HG02973 (cell line): Measurements from ENCODE around the gene PODXL.

Source experiments
- ATAC-seq: cut with Tn5 transposase; IDR thresholded peaks from one replicate; pipeline ENCODE4 v1.9.1; 2021; ENCODE audit warnings: moderate library complexity; ENCODE audit not compliant: unreplicated experiment

Gene PODXL

GRCh38 chr7:131568510-131568909 is 12.1 kb upstream of the PODXL start:
- no peak for ATAC-seq

DNA sequence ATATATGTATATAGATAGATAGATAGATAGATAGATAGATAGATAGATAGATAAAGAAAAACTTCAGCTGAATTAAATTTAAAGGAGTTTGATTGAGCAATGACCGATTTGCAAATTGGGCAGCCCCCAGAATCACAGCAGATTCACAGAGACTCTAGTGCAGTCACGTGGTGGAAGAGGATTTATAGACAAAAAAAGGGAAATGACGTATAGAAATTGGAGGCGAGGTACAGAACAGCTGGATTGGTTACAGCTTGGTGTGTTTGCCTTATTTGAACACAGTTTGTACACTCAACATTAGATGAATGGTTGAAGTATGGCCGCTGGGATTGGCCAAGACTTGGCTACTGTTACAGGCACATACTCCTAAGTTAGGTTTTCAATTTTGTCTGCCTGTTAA is 8.2 kb upstream of the PODXL start:
- no peak for ATAC-seq

- no peak for ATAC-seq
Measured at GRCh38 chr7:131563918-131564317, 7.5 kb upstream of the PODXL start.

GRCh38 chr7:131562941-131563340 is 6.5 kb upstream of the PODXL start:
- ATAC-seq: no peak

DNA sequence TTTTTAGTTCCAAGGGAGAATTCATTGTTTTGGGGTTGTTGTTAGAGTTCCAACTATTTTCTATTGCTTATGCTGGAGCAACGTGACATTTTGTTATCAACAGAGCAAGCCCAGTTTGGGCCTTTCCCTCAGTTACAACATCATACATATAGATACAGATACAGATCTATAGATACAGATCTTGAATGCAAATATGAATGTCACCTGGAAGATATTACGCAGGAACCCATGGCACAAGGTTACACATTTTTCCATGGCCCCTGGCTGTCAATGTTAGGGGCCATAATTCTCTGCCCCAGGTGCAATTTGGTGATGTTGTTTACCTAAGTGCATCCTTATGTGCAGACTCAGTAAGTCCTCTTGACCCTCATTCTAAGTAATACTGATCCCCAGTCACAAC is 3.6 kb upstream of the PODXL start:
- ATAC-seq: no peak

DNA sequence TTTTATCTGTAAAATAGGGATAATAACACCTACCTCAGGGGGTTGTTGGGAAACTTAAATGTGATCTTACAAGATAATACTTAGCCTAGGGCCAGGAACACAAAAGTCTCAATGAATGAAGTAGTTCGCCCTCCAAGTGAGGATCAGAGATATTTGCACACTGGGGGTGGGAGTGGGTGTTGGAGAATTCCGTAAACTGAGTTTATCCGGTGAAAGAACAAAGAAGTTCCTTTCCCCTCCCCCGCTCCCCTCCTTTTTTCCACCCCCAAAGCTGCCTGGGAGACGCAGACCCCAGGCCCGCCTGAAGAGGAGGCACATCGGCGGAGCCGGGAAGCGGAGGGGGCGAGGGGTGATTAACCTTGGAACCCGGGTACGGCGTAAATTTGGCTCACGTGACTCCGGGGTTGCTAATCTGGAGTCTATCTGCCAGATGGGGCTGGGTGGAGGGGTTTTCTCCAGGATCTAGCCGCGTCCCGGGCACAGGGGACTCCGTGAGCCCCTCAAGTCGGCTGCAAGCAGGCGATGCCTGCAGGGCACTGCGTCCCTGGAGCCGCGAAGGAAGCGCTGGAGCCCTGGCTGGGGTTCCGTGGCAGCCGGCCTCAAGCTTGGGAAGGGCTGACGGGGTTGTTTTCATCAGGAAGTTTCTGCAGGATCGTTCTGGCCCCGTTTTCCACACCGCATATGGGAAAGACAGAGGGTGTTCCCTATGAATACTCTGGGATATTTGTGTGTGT is 1.4 kb upstream of the PODXL start:
- no peak for ATAC-seq

DNA sequence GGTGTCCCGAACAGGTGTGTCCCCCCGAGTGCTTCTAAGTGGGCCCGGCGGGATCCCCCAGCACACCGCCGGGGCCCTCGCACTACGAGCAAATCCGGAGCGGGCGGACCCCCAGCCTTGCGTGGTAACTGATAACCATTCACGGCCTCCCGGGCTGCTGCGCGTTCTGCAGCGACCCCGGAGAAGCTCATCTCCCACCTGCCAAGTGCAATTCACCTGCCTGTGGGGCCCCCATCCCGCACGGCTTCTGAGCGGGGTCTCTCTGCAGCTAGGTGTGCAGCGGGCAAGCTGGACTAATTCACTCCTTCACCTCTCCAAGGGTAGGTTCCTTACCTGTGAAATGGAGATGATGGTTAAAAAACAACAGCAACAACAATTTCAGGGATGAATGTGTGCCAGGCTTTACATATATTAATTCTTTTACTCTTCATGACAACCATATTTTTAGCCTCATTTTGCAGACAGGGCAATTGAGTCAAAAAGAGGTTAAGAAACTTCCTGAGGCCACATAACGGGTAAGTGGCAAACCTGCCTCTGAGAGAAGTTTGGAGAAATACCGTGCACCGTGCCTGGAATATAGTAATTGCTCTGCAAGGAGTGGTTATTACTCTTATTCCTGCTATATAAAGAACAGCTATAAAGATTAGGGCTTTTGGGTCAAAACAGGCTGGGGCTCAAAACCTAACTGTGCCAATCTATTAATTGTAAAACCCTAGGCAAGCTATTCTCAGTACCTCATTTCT is 652 bp upstream of the PODXL start:
- no peak for ATAC-seq

DNA sequence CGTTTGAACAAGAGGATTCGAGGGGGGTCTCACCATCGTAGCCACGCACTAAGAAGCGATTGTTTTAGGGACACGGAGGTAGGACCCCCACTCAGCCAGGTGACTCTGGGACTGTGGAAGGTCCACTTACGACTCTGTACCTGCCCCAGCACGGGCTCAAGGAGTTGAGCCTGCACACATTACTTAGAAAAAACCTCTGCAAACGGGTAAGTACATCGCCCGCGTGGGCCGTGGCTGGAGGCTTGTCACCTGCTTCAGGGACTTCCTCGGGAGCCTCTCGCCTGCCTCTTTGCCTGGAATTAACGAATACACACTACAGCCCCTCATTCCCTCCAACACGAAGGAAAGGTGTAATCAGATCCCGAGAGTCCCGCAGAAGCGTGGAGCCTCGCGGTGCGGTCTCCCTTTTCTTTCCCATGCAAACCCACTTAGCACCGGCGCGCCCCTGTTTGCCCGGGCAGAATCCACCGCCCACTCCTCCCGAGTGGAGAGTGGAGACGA is 826 bp downstream of the PODXL start:
- ATAC-seq: no peak

DNA sequence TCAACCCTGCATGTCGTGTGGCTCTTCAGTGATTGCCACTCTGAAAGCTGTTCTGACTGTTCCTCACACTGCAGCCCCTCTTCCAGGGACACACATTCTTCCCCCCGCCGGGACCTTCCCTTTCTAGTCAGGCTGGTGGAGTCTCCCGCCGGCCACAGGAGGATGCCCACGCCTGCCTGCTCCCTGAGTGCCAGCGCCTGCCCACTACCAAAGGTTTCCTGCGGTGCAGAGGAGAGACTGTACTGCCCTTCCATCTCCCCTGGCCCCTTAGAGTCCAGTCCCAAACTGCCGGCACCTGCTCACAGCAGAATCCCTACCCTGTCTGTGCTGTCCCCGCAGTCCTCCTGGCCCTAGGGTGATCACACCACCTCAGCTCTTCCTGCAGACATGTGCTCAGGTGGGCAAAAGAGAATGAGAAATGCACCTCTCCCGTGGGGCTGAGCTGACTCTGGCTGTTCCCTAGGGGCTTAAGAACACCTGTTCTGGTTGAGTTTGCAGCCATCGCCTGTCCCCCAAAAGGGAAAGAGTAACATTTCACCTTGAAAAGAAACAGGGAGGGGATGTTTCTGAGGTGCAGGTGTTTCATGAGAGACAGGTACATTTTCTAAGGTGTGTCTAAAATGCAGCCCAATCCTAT is 1.4 kb downstream of the PODXL start:
- ATAC-seq: no peak

- ATAC-seq: no peak
Measured at GRCh38 chr7:131553931-131554330, 2.5 kb downstream of the PODXL start.

- no peak for ATAC-seq
Measured at GRCh38 chr7:131552053-131552452, 4.4 kb downstream of the PODXL start.

- no peak for ATAC-seq
Measured at GRCh38 chr7:131550846-131551245, 5.6 kb downstream of the PODXL start.

DNA sequence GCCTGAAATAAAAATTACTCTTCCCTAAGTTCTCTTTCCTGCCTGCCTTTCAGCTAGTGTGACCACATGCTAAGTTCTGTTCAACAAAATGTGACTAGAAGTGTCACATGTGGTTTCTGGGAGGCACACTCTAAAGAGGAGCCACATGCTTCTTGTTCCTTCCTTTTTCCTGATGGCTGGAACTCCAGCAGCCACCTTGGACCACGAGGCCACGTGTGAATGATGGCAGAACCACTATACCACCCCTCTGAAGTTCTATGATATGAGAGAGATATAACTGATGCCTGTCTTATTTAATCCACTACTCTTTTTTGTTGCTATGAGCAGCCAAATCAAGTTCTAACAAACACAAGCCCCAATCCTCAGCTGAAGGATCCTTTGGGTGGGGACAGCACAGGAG is 8.1 kb downstream of the PODXL start:
- no peak for ATAC-seq

DNA sequence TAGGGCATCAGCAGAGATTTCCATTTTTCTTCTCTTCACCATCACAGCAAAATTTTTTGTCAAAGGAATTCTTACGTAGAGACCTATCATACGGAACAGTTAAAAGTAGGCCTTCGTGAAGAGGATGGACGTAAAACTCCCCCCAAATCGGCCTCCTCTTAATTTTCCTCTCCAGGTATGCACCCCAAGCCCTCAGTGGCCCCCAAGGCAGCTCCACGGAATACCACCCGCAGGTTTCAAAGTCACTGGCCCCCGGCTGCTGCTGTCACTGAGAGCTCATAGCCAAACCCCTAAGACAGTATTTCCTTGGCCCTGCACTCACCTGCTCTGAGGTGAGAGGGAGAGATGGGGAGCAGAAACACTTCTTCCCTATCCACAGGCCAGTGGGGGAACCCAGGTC is 8.8 kb downstream of the PODXL start:
- ATAC-seq: no peak

DNA sequence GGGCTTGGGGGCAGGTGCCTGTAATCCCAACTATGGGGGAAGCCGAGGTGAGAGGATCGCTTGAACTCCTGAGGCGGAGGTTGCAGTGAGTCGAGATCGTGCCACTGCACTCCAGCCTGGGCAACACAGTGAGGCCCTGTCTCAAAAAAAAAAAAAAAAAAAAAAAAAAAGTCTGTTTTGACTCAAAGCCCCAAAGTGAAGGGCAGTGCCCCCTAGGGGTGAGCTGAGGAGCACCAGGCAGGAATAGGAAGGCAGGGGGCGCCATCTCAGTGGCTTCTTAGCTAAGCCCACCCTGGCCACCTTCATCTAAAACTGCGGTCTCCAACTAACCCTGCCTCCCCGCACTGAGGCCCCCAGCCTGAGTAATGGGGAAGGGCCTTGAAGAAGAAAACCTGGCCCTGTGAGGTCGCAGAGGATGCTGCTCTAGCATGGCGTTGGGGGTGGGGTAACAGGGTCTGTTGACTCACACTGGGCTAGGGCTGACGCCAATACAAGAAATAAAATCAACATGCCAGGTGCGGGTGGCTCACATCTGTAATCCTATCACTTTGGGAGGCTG is 9.8 kb downstream of the PODXL start:
- no peak for ATAC-seq

GRCh38 chr7:131546126-131546525 is 10.3 kb downstream of the PODXL start:
- ATAC-seq: no peak

- no peak for ATAC-seq
Measured at GRCh38 chr7:131544449-131545301, 11.8 kb downstream of the PODXL start.

DNA sequence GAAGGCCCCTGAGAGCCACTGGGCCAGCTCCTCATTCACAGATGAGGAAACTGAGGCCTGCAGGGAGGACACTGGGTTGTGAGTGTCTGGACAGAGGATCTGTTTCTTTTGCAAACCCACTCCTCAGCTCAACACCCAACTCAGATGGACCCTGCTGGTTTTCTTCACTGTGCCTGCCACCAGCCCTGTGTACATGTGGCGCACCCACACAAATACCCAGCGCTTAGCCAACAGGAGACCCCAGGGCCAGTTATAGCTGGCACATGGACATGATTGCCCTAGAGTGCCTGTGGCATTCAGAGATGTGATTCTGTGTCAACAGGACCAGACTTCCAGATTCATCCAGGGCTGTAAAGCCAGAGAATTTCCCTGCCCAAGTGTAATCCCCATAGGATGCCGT is 12.4 kb downstream of the PODXL start:
- ATAC-seq: no peak

- ATAC-seq: no peak
Measured at GRCh38 chr7:131543298-131543697, 13.1 kb downstream of the PODXL start.

- no peak for ATAC-seq
Measured at GRCh38 chr7:131540491-131541162, 15.8 kb downstream of the PODXL start.
